ENCODE measurements around the gene P2RX5.
"Not testable (repeated sequence)": the region's sequence is repeated elsewhere in the genome, so short reads cannot be mapped to it uniquely, and the experiment has no call there.

Gene P2RX5, protein sequence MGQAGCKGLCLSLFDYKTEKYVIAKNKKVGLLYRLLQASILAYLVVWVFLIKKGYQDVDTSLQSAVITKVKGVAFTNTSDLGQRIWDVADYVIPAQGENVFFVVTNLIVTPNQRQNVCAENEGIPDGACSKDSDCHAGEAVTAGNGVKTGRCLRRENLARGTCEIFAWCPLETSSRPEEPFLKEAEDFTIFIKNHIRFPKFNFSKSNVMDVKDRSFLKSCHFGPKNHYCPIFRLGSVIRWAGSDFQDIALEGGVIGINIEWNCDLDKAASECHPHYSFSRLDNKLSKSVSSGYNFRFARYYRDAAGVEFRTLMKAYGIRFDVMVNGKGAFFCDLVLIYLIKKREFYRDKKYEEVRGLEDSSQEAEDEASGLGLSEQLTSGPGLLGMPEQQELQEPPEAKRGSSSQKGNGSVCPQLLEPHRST

DNA sequence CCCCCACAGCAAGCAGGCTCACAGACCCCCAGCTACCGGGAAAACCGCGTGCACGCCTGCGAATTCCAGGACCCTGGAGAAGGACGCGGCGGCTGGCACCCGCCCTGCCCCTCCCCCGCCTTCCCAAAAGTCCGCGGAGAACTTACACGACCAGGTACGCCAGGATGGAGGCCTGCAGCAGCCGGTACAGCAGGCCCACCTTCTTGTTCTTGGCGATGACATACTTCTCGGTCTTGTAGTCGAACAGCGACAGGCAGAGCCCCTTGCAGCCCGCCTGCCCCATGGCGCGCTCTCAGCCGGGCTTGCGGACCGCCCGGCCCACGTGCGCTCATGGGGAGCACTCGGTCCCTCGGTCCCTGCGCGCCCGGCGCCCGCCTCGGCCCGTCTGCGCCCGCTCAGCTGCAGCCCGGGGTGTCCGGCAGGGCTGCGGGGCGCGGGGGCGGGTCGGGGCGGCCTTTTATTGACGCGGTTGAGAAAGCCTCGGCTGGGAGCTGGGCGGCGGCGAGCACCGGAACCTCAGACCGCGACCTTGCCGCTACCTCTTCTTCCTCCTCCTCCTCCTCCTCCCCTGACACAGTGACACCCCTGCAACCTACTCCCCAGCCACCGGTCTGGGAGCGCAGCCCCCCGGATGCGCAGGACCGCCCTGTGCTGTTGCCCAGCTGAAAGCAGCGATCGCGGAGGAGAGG lies at the start of gene P2RX5:
TSS of gene P2RX5 (minus strand) at position 433 of the 689 bp plus-strand sequence. CDS start at position 283, 150 bp downstream.
- DNase-seq (ENCODE audit: low read depth) = peak; percentile 30

DNA sequence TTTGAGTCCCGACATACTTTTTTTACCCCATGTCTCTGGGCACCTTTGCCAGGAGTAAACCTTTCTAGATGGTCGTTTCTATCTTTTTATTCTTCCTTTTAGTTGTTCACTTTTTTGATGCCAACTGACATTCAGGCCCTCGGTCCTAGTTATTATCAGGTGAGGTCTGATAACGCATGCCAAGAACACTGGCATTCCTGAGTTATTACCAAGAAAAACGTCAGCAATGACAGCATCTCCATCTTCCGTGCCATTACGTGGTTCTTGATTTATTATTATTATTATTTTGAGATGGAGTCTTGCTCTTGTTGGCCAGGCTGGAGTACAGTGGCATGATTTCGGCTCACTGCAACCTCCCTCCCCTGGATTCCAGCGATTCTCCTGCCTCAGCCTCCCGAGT lies 49.1 kb upstream of the P2RX5 start:
- no peak for DNase-seq (ENCODE audit: low read depth)

DNA sequence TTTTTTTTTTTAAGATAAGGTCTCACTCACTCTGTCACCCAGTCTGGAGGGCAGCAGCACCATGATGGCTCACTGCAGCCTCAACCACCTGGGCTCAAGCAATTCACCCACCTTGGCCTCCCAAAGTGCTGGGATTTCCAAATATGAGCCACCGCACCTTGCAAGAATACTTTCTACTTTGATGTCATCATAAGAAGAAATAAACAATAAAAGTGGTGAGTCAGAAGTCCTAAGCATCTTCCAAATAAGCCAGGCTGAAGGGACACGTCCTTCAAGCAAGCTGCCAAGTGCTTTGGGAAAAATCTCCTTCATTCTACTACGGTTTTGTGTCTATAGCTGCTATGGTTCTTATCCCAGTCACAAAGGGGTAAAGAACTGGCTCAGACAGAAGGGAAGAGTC lies 48.1 kb upstream of the P2RX5 start:
- peak; percentile 55 for DNase-seq (ENCODE audit: low read depth)

DNA sequence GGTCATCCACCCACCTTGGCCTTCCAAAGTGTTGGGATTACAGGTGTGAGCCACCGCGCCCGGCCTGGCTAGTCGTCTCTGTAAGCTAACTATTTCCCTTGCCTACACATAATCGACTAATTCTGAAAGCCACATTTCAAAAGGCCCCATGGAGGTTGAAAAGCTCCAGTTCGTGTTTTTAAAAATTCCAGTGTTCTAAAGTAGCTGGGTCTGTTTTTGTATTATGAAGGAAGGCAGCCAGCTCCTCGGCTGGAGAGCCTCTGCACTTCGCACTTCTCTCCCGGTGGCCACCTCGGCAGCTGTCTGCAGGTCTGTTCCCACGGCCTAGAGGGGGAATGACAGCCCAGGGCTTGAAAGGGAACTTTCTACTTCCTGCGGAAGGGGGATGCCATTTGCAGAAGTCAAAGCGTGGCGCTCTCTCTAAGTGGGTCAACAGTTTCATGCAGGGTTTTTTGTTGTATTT lies 44.7 kb upstream of the P2RX5 start:
- DNase-seq (ENCODE audit: low read depth) = no peak

GRCh38 chr17:3739422-3740124 lies 43.6 kb upstream of the P2RX5 start:
- no peak for DNase-seq (ENCODE audit: low read depth)

DNA sequence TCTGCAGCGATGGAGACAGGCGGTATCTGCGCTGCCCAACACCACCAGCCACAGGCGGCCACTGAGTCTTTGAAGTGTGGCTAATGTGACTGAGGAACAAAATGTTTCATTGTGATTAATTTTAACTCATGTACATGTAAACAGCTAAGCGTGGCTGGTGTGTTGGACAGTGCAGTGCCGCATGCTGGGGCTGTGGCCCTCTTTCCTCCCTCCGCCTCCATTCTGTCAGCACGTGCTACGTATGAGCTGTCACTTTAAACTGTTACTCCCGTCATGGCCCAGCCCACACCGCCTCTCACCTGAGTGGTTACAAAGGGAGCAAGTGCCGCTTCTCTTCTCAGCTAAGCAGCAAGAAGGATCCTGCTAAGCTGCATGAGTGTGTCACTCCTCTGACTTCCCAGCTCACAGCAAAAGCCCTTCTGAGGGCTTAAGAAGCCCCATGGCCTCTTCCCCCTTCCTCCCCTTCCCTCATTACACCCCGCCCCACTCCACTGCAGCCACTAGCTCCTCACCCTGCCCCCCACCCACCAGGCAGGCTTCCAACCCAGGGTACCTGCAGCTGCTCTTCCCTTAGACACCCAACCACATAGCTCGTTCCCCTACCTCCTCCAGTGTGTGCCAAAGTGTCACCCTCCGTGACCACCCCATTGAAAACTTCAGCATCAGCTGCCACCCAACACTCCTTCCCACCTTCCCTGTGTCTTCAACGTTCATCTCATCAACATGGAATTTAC lies 42.8 kb upstream of the P2RX5 start:
- DNase-seq (ENCODE audit: low read depth) = no peak

GRCh38 chr17:3735515-3735914 lies 39.6 kb upstream of the P2RX5 start:
- no peak for DNase-seq (ENCODE audit: low read depth)

- DNase-seq (ENCODE audit: low read depth) = not testable (repeated sequence)
These were observed 38.9 kb upstream of the P2RX5 start for GRCh38 chr17:3734911-3735276.

GRCh38 chr17:3732210-3732621 lies 36.3 kb upstream of the P2RX5 start:
- DNase-seq (ENCODE audit: low read depth) = peak; percentile 37

- peak; percentile 60 for DNase-seq (ENCODE audit: low read depth)
These were observed 35.0 kb upstream of the P2RX5 start for GRCh38 chr17:3730881-3731429.

DNA sequence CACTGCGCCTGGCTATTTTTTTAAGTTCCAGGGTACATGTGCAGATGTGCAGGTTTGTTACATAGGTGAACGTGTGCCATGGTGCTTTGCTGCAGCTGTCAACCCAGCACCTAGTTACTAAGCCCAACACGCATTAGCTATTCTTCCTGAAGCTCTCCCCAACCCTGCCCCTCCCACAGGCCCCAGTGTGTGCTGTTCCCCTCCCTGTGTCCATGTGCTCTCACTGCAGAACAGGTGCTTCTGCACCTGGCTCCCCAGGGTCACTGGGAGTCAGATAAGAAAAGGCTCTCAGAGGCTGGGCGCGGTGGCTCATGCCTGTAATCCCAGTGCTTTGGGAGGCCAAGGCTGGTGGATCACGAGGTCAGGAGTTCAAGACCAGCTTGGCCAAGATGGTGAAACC lies 33.9 kb upstream of the P2RX5 start:
- DNase-seq (ENCODE audit: low read depth) = no peak

DNA sequence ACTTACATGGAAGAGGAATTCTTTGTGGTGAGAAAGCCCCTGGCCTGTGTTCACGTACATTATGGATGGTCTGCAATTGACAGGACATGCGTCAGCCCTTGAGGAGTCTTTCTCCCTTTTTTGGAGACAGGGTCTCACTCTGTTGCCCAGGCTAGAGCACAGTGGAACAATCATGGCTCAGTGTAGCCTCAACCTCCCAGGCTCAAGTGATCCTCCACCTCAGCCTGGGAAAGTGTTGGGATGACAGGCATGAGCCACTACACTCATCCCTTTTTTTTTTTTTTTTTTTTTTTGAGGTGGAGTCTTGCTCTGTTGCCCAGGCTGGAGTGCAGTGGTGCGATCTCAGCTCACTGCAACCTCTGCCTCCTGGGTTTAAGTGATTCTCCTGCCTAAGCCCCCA lies 32.1 kb upstream of the P2RX5 start:
- not testable (repeated sequence) for DNase-seq (ENCODE audit: low read depth)

DNA sequence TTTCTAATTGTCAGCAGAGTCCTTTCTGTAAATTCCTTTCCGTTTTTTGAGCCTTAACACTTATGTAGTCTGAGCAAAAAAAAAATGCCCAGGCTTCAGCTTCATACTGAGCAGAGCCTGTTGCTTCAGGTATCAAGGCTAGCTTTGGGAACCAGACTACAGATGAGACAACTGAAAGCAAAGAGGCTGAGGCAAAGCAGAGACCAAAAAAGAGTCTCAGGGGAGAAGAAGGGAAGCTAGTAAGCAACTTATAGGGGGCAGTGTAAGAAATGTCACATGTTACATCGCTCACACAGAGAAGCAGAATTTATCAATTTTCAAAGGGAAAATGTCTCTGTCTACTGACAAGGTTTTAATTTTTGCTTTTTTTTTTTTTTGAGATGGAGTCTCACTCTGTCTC lies 31.1 kb upstream of the P2RX5 start:
- no peak for DNase-seq (ENCODE audit: low read depth)

- DNase-seq (ENCODE audit: low read depth) = peak; percentile 25
These were observed 28.6 kb upstream of the P2RX5 start for GRCh38 chr17:3724378-3725077.

DNA sequence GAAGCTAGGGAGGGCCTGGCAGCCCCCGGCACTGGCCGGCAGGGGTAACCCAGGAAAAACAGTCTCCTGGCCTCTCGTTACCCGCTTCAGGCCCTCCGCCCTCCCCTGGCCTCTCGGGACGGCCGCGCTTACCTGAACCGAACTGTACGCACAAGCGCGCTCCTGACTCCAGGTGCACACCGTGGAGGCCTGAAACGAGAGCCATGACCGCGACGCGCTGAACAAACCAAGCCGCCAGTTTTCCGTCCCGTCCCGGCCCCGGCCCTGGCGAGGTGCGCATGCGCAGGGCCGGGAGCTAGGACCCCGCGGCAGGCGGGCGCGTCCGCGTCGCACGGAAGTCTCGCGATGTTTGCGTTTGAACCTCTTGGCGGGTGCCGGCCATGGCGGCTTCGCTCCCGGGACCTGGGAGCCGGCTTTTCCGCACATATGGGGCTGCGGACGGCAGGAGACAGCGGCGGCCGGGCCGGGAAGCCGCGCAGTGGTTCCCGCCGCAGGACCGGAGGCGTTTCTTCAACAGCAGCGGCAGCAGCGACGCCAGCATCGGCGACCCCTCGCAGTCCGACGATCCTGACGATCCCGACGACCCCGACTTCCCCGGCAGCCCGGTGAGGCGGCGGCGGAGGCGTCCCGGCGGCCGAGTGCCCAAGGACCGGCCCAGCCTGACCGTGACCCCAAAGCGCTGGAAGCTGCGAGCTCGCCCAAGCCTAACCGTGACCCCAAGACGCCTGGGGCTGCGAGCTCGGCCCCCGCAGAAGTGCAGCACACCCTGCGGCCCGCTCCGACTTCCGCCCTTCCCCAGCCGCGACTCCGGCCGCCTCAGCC lies 27.8 kb upstream of the P2RX5 start, which contains the start of gene HASPIN:
TSS of gene HASPIN (plus strand) at position 348 of the 822 bp plus-strand sequence. CDS start at position 381, 33 bp downstream.
- DNase-seq (ENCODE audit: low read depth) = peak; percentile 95

DNA sequence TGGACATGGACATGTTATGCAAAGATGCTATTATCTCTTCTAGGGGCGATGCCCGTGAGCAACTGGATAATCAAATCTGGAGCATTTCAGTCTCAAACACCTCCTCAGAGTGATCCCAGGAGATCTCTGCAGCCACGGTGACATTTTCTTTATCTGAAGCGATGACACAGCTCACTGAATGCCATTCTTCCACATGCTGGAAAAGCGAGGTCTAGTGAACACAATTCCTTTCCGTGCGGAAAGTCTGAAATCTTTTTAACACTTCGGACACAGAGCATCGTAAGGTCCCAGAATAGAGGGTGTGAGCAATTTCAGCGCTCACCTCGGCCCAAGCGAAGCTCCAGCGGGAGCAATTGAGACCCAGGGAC lies 27.2 kb upstream of the P2RX5 start:
- DNase-seq (ENCODE audit: low read depth) = no peak

GRCh38 chr17:3722716-3723115 lies 26.8 kb upstream of the P2RX5 start:
- DNase-seq (ENCODE audit: low read depth) = no peak

DNA sequence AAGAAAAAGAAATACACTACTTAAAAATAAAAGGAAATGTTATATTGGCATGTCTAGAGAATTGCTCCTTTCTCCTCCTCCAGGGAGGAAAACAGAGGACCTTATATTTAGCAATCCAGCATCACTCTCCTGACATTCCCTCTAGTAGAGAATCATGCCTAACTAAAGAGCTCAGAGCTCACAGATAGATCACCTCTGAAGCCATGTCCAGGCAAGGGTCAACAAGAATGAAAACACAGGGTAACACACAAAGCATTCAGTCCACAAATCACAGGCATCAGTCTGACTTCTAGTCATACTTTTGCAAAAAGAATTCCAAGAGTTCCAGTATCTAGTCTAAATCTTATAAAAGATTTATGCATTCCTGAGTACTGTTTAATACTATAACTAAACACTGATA lies 23.3 kb upstream of the P2RX5 start:
- DNase-seq (ENCODE audit: low read depth) = no peak

GRCh38 chr17:3718201-3718600 lies 22.2 kb upstream of the P2RX5 start:
- no peak for DNase-seq (ENCODE audit: low read depth)

DNA sequence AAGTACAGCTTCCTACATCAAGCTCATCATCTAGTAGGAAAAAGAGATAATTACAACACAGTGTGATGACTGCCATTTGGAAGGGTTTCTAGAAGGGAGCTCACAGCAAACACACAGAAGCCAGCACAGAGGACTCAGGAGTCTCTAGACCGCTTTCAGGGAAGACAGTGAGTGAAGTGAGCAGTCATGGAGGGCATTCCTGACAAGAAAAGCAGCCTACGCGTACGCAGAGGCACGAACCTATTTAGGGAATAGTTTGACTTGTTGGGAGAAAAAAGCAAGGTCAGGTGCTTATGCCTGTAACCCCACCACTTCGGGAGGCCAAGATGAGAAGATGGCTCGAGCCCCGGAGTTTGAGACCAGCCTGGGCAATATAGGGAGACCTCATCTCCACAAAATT lies 19.3 kb upstream of the P2RX5 start:
- DNase-seq (ENCODE audit: low read depth) = no peak
